GM12878 (cell line): ENCODE results near the gene FIG4. TPM values are rescaled to one million over a fixed set of nuclear protein-coding genes. Genes with fewer than 3 reads are reported as not detected.

Experiments used
- ATAC-seq: fragments of 200-7000 bp; cut with Tn5 transposase; 3 replicates; pipeline ENCODE4 v1.9.1; 2020; ENCODE audit warnings: mild to moderate bottlenecking, moderate library complexity
- BruUV-seq: library from RNA; stranded (reverse); fragments of 400-500 nt; replicated peaks from 2 replicates; lab custom pipeline; 2021; lab: Mats Ljungman, UMichigan
- CTCF ChIA-PET: fragments of 300-600 bp; sonication (Branson Sonifier 250); formaldehyde crosslinking; extraction: SDS; loops from one replicate; lab custom pipeline; 2021; ENCODE audit warnings: inconsistent platforms; lab: Yijun Ruan, JAX
- POLR2A ChIA-PET: fragments of 350-600 bp; formaldehyde crosslinking; extraction: SDS; loops from one replicate; lab custom pipeline; 2021; ENCODE audit warnings: inconsistent platforms; lab: Charles Lee
- RAD21 ChIA-PET: fragments of 300-600 bp; sonication (Branson Sonifier 250); formaldehyde crosslinking; loops from one replicate; lab custom pipeline; 2023; ENCODE audit warnings: antibody characterized with exemption; ENCODE audit not compliant: unreplicated experiment; lab: Charles Lee
- SMC1A ChIA-PET: fragments of 300-600 bp; sonication (Branson Sonifier 250); formaldehyde crosslinking; loops from one replicate; lab custom pipeline; 2023; ENCODE audit not compliant: unreplicated experiment, uncharacterized antibody; lab: Charles Lee
- DNase-seq: peaks from one replicate; pipeline ENCODE4 v3.0.0-alpha.2; 2011; ENCODE audit warnings: low read depth, low spot score
- FAIRE-seq: peaks from 3 replicates; lab custom pipeline; 2011; peaks lifted over from hg19 to GRCh38; lab: Jason Lieb, UNC
- H2AFZ ChIP-seq: 2 replicates; pipeline ENCODE4 v1.6.0; 2011; ENCODE audit warnings: low read depth, low read length, control low read depth; ENCODE audit not compliant: control insufficient read depth
- H3K27ac ChIP-seq: 2 replicates; pipeline ENCODE4 v1.5.1; 2011; ENCODE audit warnings: control low read depth; ENCODE audit not compliant: control insufficient read depth, insufficient read depth
- H3K27me3 ChIP-seq, 2 experiments: replicated peaks in 1 of 2; 2 replicates each; pipeline versions ENCODE4 v1.6.0 to v1.6.1; 2011; ENCODE audit warnings: low read length in 1 of 2; ENCODE audit not compliant: control insufficient read depth in 2 of 2, insufficient read depth in 2 of 2
- H3K36me3 ChIP-seq, 2 experiments: 2 replicates each; pipeline ENCODE4 v1.5.1; 2011; ENCODE audit warnings: low read length in 1 of 2; ENCODE audit not compliant: control insufficient read depth in 2 of 2, insufficient read depth in 2 of 2
- H3K4me1 ChIP-seq: 2 replicates; pipeline ENCODE4 v1.6.1; 2011; ENCODE audit warnings: mild to moderate bottlenecking, low read length, moderate library complexity, mixed read lengths; ENCODE audit not compliant: control insufficient read depth, insufficient read depth
- H3K4me2 ChIP-seq: 2 replicates; pipeline ENCODE4 v1.6.0; 2011; ENCODE audit warnings: control low read depth; ENCODE audit not compliant: control insufficient read depth, insufficient read depth
- H3K4me3 ChIP-seq: fragments of 200-600 bp; sonication (generic); 2 replicates; pipeline ENCODE4 v1.5.1; 2016
- H3K79me2 ChIP-seq: 2 replicates; pipeline ENCODE4 v1.6.0; 2011; ENCODE audit warnings: low read length; ENCODE audit not compliant: control insufficient read depth, insufficient read depth
- H3K9ac ChIP-seq: 2 replicates; pipeline ENCODE4 v1.8.0; 2011; ENCODE audit warnings: low read length, control low read depth, mixed read lengths; ENCODE audit not compliant: control insufficient read depth, insufficient read depth
- H3K9me3 ChIP-seq: replicated peaks from 3 replicates; pipeline ENCODE4 v1.5.1; 2011; ENCODE audit warnings: mild to moderate bottlenecking, low read length; ENCODE audit not compliant: control insufficient read depth, insufficient read depth
- H4K20me1 ChIP-seq: 2 replicates; pipeline ENCODE4 v1.6.0; 2011; ENCODE audit not compliant: control insufficient read depth, insufficient read depth
- CBFB ChIP-seq: IDR thresholded peaks from 2 replicates; pipeline ENCODE4 v1.6.1; 2016; ENCODE audit warnings: antibody characterized with exemption, low read depth
- CHD4 ChIP-seq: fragments of 200-600 bp; sonication (generic); IDR thresholded peaks from 2 replicates; pipeline ENCODE4 v1.6.1; 2016; ENCODE audit warnings: mild to moderate bottlenecking
- FOXM1 ChIP-seq: IDR thresholded peaks from 2 replicates; pipeline ENCODE4 v1.6.1; 2012; ENCODE audit warnings: low read depth, mild to moderate bottlenecking, inconsistent platforms, low read length, moderate library complexity
- GATAD2B ChIP-seq: fragments of 450-650 bp; conservative IDR thresholded peaks from 2 replicates; pipeline ENCODE4 v1.6.1; 2017; ENCODE audit warnings: low read depth, mild to moderate bottlenecking, moderate library complexity
- JUND ChIP-seq: IDR thresholded peaks from 2 replicates; pipeline ENCODE4 v1.6.1; 2012; ENCODE audit warnings: low read depth, mild to moderate bottlenecking, low read length, improper control_type of control experiment, moderate library complexity
- KDM1A ChIP-seq: fragments of 200-600 bp; sonication (generic); IDR thresholded peaks from 2 replicates; pipeline ENCODE4 v1.6.1; 2016; ENCODE audit warnings: borderline replicate concordance
- KLF5 ChIP-seq: fragments of 450-650 bp; IDR thresholded peaks from 2 replicates; pipeline ENCODE4 v1.6.1; 2014; ENCODE audit warnings: mild to moderate bottlenecking; ENCODE audit not compliant: partially characterized antibody
- MXI1 ChIP-seq: fragments of 150-350 bp; IDR thresholded peaks from 2 replicates; pipeline ENCODE4 v1.6.1; 2011; ENCODE audit warnings: low read depth, mild to moderate bottlenecking, inconsistent platforms, low read length, improper control_type of control experiment
- PML ChIP-seq: IDR thresholded peaks from 2 replicates; pipeline ENCODE4 v1.6.1; 2012; ENCODE audit warnings: low read length, inconsistent platforms
- RBBP5 ChIP-seq: fragments of 200-600 bp; sonication (generic); conservative IDR thresholded peaks from 2 replicates; pipeline ENCODE4 v1.6.1; 2016
- ZNF217 ChIP-seq: fragments of 450-650 bp; IDR thresholded peaks from 2 replicates; pipeline ENCODE4 v1.6.1; 2017; ENCODE audit warnings: antibody characterized with exemption, mild to moderate bottlenecking
- ZNF622 ChIP-seq: fragments of 450-650 bp; IDR thresholded peaks from 2 replicates; pipeline ENCODE4 v1.6.1; 2017; ENCODE audit warnings: mild to moderate bottlenecking, inconsistent platforms
- WGBS: methylation state at CpG from one replicate; pipeline ENCODE4 v1.1.6; 2016; ENCODE audit warnings: low lambda C conversion rate; ENCODE audit not compliant: insufficient replicate concordance, insufficient coverage; ENCODE audit errors: missing lambda C conversion rate; 5-methylcytosine and 5-hydroxymethylcytosine counted together
- in situ Hi-C: fragments of 300-500 bp; cut with MboI; formaldehyde crosslinking; loops from 9 replicates; pipeline ENCODE4 v1.14.3; 2018; ENCODE audit warnings: mixed read lengths
- intact Hi-C: fragments of 100-400 bp; cut with micrococcal nuclease; formaldehyde crosslinking; loops from one replicate; pipeline ENCODE4 v1.14.2; 2022; ENCODE audit not compliant: unreplicated experiment
- polyA plus RNA-seq, 11 experiments: library from polyadenylated mRNA; depleted of rRNA in 4 of 11; unstranded in 6 of 11; stranded (reverse) in 5 of 11; fragments of >200 nt; fragmentation: Nextera tagmentation in 4 of 11; fragmentation: Illumina TruSeq in 1 of 11; extraction: Ambion mirVana in 4 of 11; extraction: Trizol in 1 of 11; gene quantifications; 1 replicate in 1 of 11; 2 replicates in 10 of 11; pipeline versions ENCODE4 v1.2.1 to v1.2.3, GENCODE V29; 2011 to 2016; ENCODE audit warnings: inconsistent platforms in 2 of 11, missing spikeins in 2 of 11, low read depth in 1 of 11
- total RNA-seq, 4 experiments: library from RNA; depleted of rRNA in 3 of 4; stranded (reverse); fragments of >200 nt in 3 of 4; fragmentation: Illumina TruSeq in 1 of 4; extraction: Trizol in 1 of 4; gene quantifications; 2 replicates each; pipeline versions ENCODE4 v1.2.1 to v1.2.3, GENCODE V29; 2013 to 2021
- TF ChIP-seq, protein P1 (sequence below): IDR thresholded peaks from 2 replicates; pipeline ENCODE4 v1.6.1; 2012; ENCODE audit warnings: low read depth, low read length, improper control_type of control experiment

FIG4 gene
- total and polyA plus RNA-seq, 10 of the 15 experiments (the other 5 are each of a cell fraction or from before 2014, with no cell fraction given), result 3.8 to 23.2 (median 11.8) TPM

GRCh38 chr6:109853951-109854350 lies 162.9 kb downstream of the FIG4 start:
- intact Hi-C loops (no loop called here), in situ Hi-C loops (no loop called here)
- no peaks in the 10 kb centered on the region for H3K9me3 ChIP-seq
- ChIA-PET CTCF (interaction anchor here (0.6 kb wide), 1 partner anchor 59 kb away, joined by 3 read pairs; no protein-coding TSS in a partner anchor), SMC1A (no interaction called here), POLR2A (no interaction called here), RAD21 (no interaction called here)
- no peaks in the 10 kb centered on the region for H3K4me1 ChIP-seq
- ATAC-seq, result no peak
- H3K27ac ChIP-seq, result no peak overlapping the region
- no peak overlapping the region for H3K9ac ChIP-seq
- no peak overlapping the region for H3K4me2 ChIP-seq
- DNase-seq, result no peak
- no peak overlapping the region for H3K4me3 ChIP-seq
- H3K27me3 ChIP-seq, result no peaks in the 10 kb centered on the region
- H2AFZ ChIP-seq, result no peak overlapping the region
- H4K20me1 ChIP-seq, result no peaks in the 10 kb centered on the region
- TF ChIP-seq MXI1, result no peak
- no TSS peak for BruUV-seq
- 52% methylated on average over 2 of the region's 2 CpGs for WGBS
- FAIRE-seq, result no peak
- no peaks in the 10 kb centered on the region for H3K79me2 ChIP-seq
- no peaks in the 10 kb centered on the region for H3K36me3 ChIP-seq

DNA sequence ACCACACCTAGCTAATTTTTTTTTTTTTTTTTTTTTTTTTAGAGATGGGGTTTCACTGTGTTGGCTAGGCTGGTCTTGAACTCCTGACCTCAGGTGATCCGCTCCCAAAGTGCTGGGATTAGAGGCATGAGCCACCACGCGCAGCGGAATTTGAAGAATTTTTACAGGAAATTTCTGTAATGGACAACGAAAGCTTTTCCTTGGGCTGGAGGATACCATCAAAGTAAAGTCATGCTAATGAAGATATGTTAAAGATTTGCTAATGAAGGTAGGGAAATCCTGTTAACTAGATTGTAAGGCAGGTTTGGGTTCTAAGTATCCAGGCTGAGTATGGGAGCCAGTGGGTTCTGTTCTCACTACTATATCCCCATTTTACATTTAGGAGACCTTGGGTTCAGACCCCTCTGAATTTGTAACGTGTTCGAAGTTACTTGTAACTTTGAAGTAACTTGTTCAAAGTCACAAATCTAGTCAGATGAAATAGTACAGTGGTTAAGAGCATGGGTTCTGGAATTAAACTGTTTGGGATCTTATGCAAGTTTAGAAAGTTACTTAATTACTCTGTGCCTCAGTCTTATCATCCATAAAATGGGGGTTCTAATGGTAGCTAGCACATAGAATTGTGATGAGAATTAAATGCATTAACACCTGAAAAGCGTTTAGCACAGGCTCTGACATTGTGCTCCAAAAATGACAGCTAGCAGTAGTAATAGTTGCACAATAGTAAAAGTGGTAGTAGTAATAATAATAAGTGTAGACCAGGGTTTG lies 163.6 kb downstream of the FIG4 start:
- CTCF ChIA-PET, result interaction anchor here (0.6 kb wide), 2 partner anchors 60 to 195 kb away, joined by 3 read pairs; no protein-coding TSS in a partner anchor
- no peak for DNase-seq
- Histone ChIP-seq H3K79me2 (no peaks in the 10 kb centered on the region), H3K27me3 (no peaks in the 10 kb centered on the region), H3K4me1 (no peaks in the 10 kb centered on the region), H3K9me3 (no peaks in the 10 kb centered on the region), H4K20me1 (no peaks in the 10 kb centered on the region), H3K9ac (no peak overlapping the region), H3K27ac (no peak overlapping the region), H2AFZ (no peak overlapping the region), H3K4me3 (no peak overlapping the region), H3K36me3 (no peaks in the 10 kb centered on the region), H3K4me2 (no peak overlapping the region)
- no peak for ATAC-seq
- no TSS peak for BruUV-seq
- SMC1A ChIA-PET, result no interaction called here
- in situ Hi-C loops (no loop called here), intact Hi-C loops (no loop called here)
- RAD21 ChIA-PET, result no interaction called here
- no peak for TF ChIP-seq CHD4
- TF ChIP-seq GATAD2B, result no peak
- no peak for TF ChIP-seq ZNF217
- no peak for TF ChIP-seq PML
- TF ChIP-seq RBBP5, result no peak
- no peak for TF ChIP-seq FOXM1
- no peak for TF ChIP-seq KDM1A
- TF ChIP-seq, protein P1, sequence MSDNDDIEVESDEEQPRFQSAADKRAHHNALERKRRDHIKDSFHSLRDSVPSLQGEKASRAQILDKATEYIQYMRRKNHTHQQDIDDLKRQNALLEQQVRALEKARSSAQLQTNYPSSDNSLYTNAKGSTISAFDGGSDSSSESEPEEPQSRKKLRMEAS, result no peak
- no peak for TF ChIP-seq CBFB
- no peak for TF ChIP-seq JUND
- no peak for TF ChIP-seq KLF5
- TF ChIP-seq ZNF622, result no peak
- 59% methylated on average over 8 of the region's 8 CpGs for WGBS
- POLR2A ChIA-PET, result no interaction called here
- no peak for FAIRE-seq
